ENCODE data around the gene IQCH.

- no peak for TF ChIP-seq CTCF (conservative IDR thresholded peaks at IDR 0.05; ENCODE audit: low read depth, low read length)
- TF ChIP-seq POLR2A (IDR thresholded peaks at IDR 0.05; ENCODE audit: low read depth, low read length): no peak
- TF ChIP-seq USF2 (IDR thresholded peaks at IDR 0.05; ENCODE audit: low read depth, low read length): no peak
- no peak for TF ChIP-seq NFE2L2 (IDR thresholded peaks at IDR 0.05; ENCODE audit: low read depth, low read length)
- no peak for TF ChIP-seq RFX5 (IDR thresholded peaks at IDR 0.05; ENCODE audit: low read depth, low read length)
- TF ChIP-seq MAZ (IDR thresholded peaks at IDR 0.05; ENCODE audit: borderline replicate concordance, low read depth, low read length): no peak
- TF ChIP-seq RCOR1 (IDR thresholded peaks at IDR 0.05; ENCODE audit: insufficient replicate concordance, low read length): no peak
Measured at GRCh38 chr15:67521783-67522568, 267.4 kb downstream of the IQCH start.
